GM19193 (cell line): ENCODE measurements around the gene MTERF4.

Experiments used
- POLR2A ChIP-seq: IDR thresholded peaks from 4 replicates; pipeline ENCODE4 v1.6.1; 2011; ENCODE audit not compliant: insufficient read depth, insufficient read length; ENCODE audit errors: extremely low read depth

MTERF4 gene

DNA sequence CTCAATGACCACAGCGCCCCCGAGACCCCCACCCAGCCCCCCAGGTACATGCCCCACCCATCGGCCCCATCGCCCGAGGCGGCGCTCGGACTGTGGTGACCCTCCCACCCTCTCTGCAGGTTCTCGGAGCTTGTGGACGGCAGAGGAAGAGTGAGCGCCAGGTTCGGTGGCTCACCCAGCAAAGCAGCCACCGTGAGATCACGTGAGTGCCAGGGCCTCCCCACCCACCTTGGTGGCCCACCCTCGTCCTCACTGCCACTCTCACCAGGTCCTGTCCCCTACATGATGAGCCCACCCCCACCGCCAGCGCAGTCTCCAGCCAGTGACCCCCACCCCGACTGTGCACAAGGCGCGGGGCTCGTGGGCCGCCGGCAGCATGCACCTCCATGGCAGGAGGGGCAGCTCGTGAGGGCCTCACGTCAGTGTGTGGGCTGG lies 30.4 kb downstream of the MTERF4 start:
- no peak for TF ChIP-seq POLR2A

DNA sequence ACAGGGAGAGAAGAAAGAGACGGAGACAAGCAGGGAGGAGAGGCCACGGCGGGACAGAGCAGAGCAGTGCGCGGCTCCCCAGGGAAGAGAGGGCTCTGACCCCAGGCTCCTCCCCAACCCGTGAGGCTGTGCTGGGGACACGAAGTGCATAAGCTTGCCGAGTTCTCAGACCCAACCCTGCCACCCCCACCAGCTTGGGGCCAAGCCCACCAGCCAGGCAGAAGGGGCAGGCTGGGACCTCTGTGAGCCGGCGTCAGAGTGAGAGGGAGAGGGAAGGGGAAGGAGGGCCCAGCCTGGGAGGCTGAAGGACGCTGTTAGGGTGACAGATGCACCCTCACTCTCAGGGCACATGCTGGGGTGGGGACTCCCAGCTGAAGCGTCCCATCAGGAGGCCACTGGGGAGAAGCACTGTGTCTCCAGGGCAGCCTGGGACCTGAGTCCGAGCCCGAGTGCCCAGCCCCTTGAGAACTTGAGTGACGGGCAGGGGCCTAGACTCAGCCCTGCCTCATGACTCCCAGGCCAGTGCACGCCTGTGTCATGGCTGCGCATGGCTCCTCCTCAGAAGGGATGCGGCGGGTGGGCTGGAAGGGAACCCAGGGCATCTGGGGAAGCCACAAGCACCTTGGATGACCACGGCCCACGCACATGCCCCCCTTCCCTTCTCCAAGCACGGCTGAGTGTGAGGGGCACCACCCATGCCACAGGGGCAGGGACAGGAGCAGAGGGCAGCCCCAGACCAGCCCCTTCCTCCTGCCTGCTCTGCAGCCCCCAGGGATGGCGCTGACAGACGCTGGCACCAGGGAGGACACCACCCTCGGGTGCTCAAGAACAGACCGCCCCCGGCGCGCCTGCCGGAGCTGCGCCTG lies 31.0 kb downstream of the MTERF4 start:
- no peak for TF ChIP-seq POLR2A

GRCh38 chr2:241070361-241070760 lies 31.7 kb downstream of the MTERF4 start:
- no peak for TF ChIP-seq POLR2A

- TF ChIP-seq POLR2A, result no peak
These were observed 32.2 kb downstream of the MTERF4 start for GRCh38 chr2:241069821-241070281.

GRCh38 chr2:241068942-241069810 lies 32.9 kb downstream of the MTERF4 start:
- TF ChIP-seq POLR2A, result no peak

DNA sequence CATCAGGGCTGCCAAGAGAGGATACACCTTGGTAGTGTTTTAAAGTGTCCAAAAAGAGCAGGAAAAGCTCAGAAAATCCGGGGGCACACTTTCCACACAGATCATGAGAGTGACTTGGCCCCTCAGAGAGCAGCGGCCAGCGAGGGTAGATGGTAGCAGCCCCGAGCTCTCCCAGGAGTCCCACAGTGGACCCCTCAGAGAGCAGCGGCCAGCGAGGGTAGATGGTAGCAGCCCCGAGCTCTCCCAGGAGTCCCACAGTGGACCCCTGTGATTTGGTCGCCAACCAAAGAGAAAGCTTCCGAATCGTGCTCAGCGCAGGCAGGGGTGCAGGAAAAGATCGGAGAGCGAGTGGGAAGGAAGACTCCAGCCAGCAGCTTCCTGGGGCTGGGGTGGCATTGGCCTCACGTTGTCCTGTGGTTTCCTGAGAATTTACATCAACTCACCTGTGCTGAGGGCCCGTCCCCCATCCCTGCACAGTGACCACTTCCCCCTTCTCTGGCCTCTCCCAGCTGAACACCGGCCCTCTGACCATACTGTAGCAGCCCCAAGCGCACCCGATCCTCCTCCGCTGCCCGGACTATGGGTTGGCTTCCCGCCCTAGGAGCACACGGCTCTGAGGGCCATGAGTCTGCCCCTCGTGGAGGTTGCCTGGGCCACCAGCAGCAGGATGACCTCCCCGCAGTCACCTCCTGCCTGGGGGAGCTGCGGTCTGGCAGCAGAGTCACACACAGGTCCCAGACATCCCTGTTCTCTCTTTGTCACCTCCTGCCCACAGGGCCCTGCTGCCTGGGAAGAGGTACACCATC lies 33.7 kb downstream of the MTERF4 start:
- TF ChIP-seq POLR2A, result no peak

DNA sequence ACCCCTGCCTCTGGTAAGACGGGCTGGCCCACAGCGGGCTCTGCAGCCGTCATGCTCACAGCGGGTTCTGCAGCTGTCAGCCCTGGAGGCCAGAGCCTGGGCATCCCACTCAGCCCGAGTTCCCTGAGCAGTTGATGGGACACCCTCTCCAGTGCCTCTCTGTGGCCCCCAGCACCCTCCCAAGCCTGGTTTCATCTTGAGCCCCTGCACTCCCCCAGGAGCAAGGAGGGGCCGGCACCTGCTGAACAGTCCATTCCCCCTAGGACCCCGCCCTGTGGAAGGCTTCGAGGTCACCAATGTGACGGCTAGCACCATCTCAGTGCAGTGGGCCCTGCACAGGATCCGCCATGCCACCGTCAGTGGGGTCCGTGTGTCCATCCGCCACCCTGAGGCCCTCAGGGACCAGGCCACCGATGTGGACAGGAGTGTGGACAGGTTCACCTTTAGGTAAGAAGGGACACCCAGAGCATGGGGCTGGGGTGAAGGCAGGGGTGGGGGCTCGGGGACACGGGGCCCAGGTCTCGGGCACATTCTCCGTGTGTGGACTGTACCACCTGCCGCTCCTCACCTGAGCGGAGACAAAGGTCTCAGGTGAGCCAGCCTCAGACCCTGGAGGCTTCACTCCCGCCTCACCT lies 34.5 kb downstream of the MTERF4 start:
- TF ChIP-seq POLR2A, result no peak

- TF ChIP-seq POLR2A, result no peak
These were observed 35.2 kb downstream of the MTERF4 start for GRCh38 chr2:241066893-241067341.

GRCh38 chr2:241066171-241066892 lies 35.8 kb downstream of the MTERF4 start:
- TF ChIP-seq POLR2A, result no peak

DNA sequence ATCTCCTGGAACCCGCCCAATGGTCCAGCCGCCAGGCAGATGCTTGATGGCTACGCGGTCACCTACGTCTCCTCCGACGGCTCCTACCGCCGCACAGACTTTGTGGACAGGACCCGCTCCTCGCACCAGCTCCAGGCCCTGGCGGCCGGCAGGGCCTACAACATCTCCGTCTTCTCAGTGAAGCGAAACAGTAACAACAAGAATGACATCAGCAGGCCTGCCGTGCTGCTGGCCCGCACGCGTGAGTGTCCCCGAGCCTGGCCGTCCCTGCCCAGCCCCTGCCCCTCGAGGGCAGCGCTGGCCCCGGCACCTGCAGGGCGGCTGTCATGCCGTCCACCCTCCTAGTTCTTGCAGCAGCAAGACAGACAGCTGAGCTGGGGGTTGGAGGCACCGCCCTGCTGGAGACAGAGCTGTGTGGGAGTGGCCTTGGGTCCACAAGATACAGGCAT lies 36.7 kb downstream of the MTERF4 start:
- no peak for TF ChIP-seq POLR2A

- no peak for TF ChIP-seq POLR2A
These were observed 37.2 kb downstream of the MTERF4 start for GRCh38 chr2:241064802-241065354.

DNA sequence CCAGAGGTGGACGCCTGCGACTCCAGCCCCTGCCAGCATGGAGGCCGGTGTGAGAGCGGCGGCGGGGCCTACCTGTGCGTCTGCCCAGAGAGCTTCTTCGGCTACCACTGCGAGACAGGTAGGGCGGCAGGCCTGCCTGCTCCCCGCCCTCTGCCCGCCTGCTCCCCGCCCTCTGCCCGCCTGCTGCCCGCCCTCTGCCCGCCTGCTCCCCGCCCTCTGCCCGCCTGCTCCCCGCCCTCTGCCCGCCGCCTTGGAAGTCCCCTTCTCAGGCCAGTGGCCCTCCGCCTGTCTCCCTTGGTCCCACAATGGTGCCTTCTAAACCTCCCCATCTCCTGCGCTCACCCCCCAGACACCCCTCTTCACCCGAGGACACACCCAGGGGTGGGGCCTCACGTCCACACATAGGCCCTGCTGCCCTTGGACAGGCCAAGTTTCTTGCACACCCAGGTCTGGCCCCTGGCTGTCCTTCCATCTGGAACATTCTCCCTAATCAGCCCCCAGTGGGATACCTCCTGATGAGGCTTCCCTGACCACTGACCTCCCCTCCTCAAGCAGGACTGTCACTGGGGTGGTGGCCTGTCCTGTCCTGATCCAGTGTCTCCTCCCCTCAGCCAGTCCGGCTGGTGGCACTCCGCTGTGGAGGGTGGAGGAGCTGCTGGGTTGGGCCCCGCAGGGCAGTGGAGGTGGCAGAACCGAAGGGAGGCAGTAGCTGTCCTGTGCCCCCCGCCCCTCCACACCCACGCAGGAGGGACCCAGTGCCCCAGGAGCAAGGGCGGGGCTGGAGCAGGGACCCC lies 37.9 kb downstream of the MTERF4 start:
- TF ChIP-seq POLR2A, result no peak
